Smooth muscle cell (in vitro differentiated cells): ENCODE measurements around the gene HDAC9. TPM values are rescaled to one million over a fixed set of nuclear protein-coding genes. Genes with fewer than 3 reads are reported as not detected.

ENCODE experiments used
- DNase-seq: peaks from one replicate; lab custom pipeline; 2025; ENCODE audit not compliant: unreplicated experiment; lab: John Stamatoyannopoulos, UW
- H2AFZ ChIP-seq: fragments of 200-600 bp; sonication (generic); 2 replicates; pipeline ENCODE4 v1.6.0; 2016; ENCODE audit warnings: antibody characterized with exemption, low read depth, mild to moderate bottlenecking
- H3F3A ChIP-seq: fragments of 200-600 bp; sonication (generic); 2 replicates; pipeline ENCODE4 v1.6.0; 2017; ENCODE audit warnings: antibody characterized with exemption, low read depth
- H3K27ac ChIP-seq: fragments of 200-600 bp; sonication (generic); 2 replicates; pipeline ENCODE4 v1.5.1; 2016; ENCODE audit warnings: low read depth, mild to moderate bottlenecking
- H3K27me3 ChIP-seq: fragments of 200-600 bp; sonication (generic); 2 replicates; pipeline ENCODE4 v1.6.1; 2016; ENCODE audit warnings: low read depth, mild to moderate bottlenecking
- H3K36me3 ChIP-seq: fragments of 200-600 bp; sonication (generic); 2 replicates; pipeline ENCODE4 v1.5.1; 2016; ENCODE audit warnings: low read depth
- H3K4me1 ChIP-seq: fragments of 200-600 bp; sonication (generic); 2 replicates; pipeline ENCODE4 v1.5.1; 2016; ENCODE audit warnings: low read depth
- H3K4me2 ChIP-seq: fragments of 200-600 bp; sonication (generic); 2 replicates; pipeline ENCODE4 v1.6.0; 2016; ENCODE audit warnings: mild to moderate bottlenecking
- H3K4me3 ChIP-seq: fragments of 200-600 bp; sonication (generic); 2 replicates; pipeline ENCODE4 v1.5.1; 2016; ENCODE audit warnings: mild to moderate bottlenecking
- H3K79me2 ChIP-seq: fragments of 200-600 bp; sonication (generic); 2 replicates; pipeline ENCODE4 v1.6.0; 2016; ENCODE audit warnings: low read depth, mild to moderate bottlenecking
- H3K9ac ChIP-seq: fragments of 200-600 bp; sonication (generic); 2 replicates; pipeline ENCODE4 v1.6.0; 2016; ENCODE audit warnings: low read depth
- H3K9me3 ChIP-seq: fragments of 200-600 bp; sonication (generic); replicated peaks from 2 replicates; pipeline ENCODE4 v1.5.1; 2016; ENCODE audit warnings: low read depth
- H4K20me1 ChIP-seq: fragments of 200-600 bp; sonication (generic); 2 replicates; pipeline ENCODE4 v1.6.0; 2016; ENCODE audit warnings: low read depth
- CTCF ChIP-seq: fragments of 200-600 bp; sonication (generic); IDR thresholded peaks from 2 replicates; pipeline ENCODE4 v1.5.1; 2017; ENCODE audit warnings: borderline replicate concordance, mild to moderate bottlenecking, antibody characterized with exemption; ENCODE audit not compliant: insufficient read depth, poor library complexity, severe bottlenecking
- whole genome bisulfite sequencing: methylation state at CpG from one replicate; pipeline ENCODE4 v1.1.7; 2016; ENCODE audit warnings: low lambda C conversion rate; 5-methylcytosine and 5-hydroxymethylcytosine counted together
- polyA plus RNA-seq: library from polyadenylated mRNA; unstranded; fragments of >200 nt; fragmentation: Nextera tagmentation; extraction: Ambion mirVana; gene quantifications from 2 replicates; pipeline ENCODE4 v1.2.1, GENCODE V29; 2016
- total RNA-seq: library from RNA; depleted of rRNA; stranded (reverse); fragments of >200 nt; gene quantifications from 2 replicates; pipeline ENCODE4 v1.2.3, GENCODE V29; 2014

HDAC9 gene
- total and polyA plus RNA-seq, 2 experiments from 2014 or later = 2.2 to 7.1 TPM

GRCh38 chr7:18497082-18497481 lies 1.5 kb downstream of the HDAC9 start:
- H2AFZ ChIP-seq = no peak overlapping the region
- no peak for DNase-seq
- H3K36me3 ChIP-seq = no peaks in the 10 kb centered on the region
- H3K79me2 ChIP-seq = no peaks in the 10 kb centered on the region
- TF ChIP-seq CTCF = no peak
- no peak overlapping the region for H3K9ac ChIP-seq
- H3K27ac ChIP-seq = no peak overlapping the region
- H3K4me3 ChIP-seq = no peak overlapping the region
- H3F3A ChIP-seq = peaks cover 3% of the 10 kb centered on the region
- H3K4me1 ChIP-seq = peaks cover 21% of the 10 kb centered on the region
- H3K4me2 ChIP-seq = peak overlapping the region; percentile 88
- 86% methylated on average over 3 of the region's 3 CpGs for WGBS
- no peaks in the 10 kb centered on the region for H4K20me1 ChIP-seq
- H3K9me3 ChIP-seq = no peaks in the 10 kb centered on the region
- no peaks in the 10 kb centered on the region for H3K27me3 ChIP-seq

GRCh38 chr7:18497800-18498199 lies 2.3 kb downstream of the HDAC9 start:
- Histone ChIP-seq H3K4me1 (peaks cover 21% of the 10 kb centered on the region), H3K9me3 (no peaks in the 10 kb centered on the region), H3K4me2 (peak overlapping the region; percentile 7), H3K79me2 (no peaks in the 10 kb centered on the region), H2AFZ (no peak overlapping the region), H3K27ac (no peak overlapping the region), H3K4me3 (no peak overlapping the region), H3F3A (peaks cover 3% of the 10 kb centered on the region), H3K9ac (no peak overlapping the region), H3K27me3 (no peaks in the 10 kb centered on the region), H3K36me3 (no peaks in the 10 kb centered on the region), H4K20me1 (no peaks in the 10 kb centered on the region)
- TF ChIP-seq CTCF = no peak
- no peak for DNase-seq

GRCh38 chr7:18498341-18498740 lies 2.8 kb downstream of the HDAC9 start:
- Histone ChIP-seq H4K20me1 (no peaks in the 10 kb centered on the region), H2AFZ (no peak overlapping the region), H3K27ac (no peak overlapping the region), H3K4me3 (no peak overlapping the region), H3F3A (peaks cover 3% of the 10 kb centered on the region), H3K27me3 (no peaks in the 10 kb centered on the region), H3K4me1 (peaks cover 21% of the 10 kb centered on the region), H3K4me2 (peak overlapping the region; percentile 7), H3K36me3 (no peaks in the 10 kb centered on the region), H3K9ac (no peak overlapping the region), H3K9me3 (no peaks in the 10 kb centered on the region), H3K79me2 (no peaks in the 10 kb centered on the region)
- WGBS = 57% methylated on average over 2 of the region's 2 CpGs
- DNase-seq = no peak
- no peak for TF ChIP-seq CTCF

- no peaks in the 10 kb centered on the region for H4K20me1 ChIP-seq
- H3K9ac ChIP-seq = no peak overlapping the region
- no peak overlapping the region for H3K4me3 ChIP-seq
- H3K9me3 ChIP-seq = no peaks in the 10 kb centered on the region
- no peaks in the 10 kb centered on the region for H3K27me3 ChIP-seq
- H3K27ac ChIP-seq = no peak overlapping the region
- TF ChIP-seq CTCF = no peak
- DNase-seq = no peak
- H3K79me2 ChIP-seq = no peaks in the 10 kb centered on the region
- no peak overlapping the region for H3K4me2 ChIP-seq
- no peaks in the 10 kb centered on the region for H3K36me3 ChIP-seq
- WGBS = 71% methylated on average over 2 of the region's 2 CpGs
- H3K4me1 ChIP-seq = peaks cover 16% of the 10 kb centered on the region
- no peak overlapping the region for H2AFZ ChIP-seq
- peaks cover 3% of the 10 kb centered on the region for H3F3A ChIP-seq
Observed at GRCh38 chr7:18499407-18500177, 4.0 kb downstream of the HDAC9 start.
